PC-9 (cell line): ENCODE measurements around the gene ATXN3L. TPM values are rescaled to one million over a fixed set of nuclear protein-coding genes. Genes with fewer than 3 reads are reported as not detected.

Experiments used
- BruUV-seq: library from RNA; stranded (reverse); fragments of 400-500 nt; replicated peaks from 2 replicates; lab custom pipeline; 2021; lab: Mats Ljungman, UMichigan
- CTCF ChIA-PET: fragments of 300-600 bp; sonication (Branson Sonifier 250); formaldehyde crosslinking; loops from one replicate; lab custom pipeline; 2022; ENCODE audit warnings: antibody characterized with exemption; lab: Charles Lee
- POLR2A ChIA-PET: fragments of 300-600 bp; sonication (Branson Sonifier 250); formaldehyde crosslinking; loops from one replicate; lab custom pipeline; 2022; ENCODE audit warnings: antibody characterized with exemption; ENCODE audit not compliant: unreplicated experiment; lab: Charles Lee
- DNase-seq, 2 experiments: peaks; one replicate each; pipeline versions ENCODE4 v3.0.0 to v3.0.0-alpha.2; 2015 to 2022; ENCODE audit warnings: mixed read lengths in 1 of 2
- H2AFZ ChIP-seq: fragments of 200-600 bp; sonication (generic); 2 replicates; pipeline ENCODE4 v1.8.1; 2017; ENCODE audit warnings: antibody characterized with exemption
- H3F3A ChIP-seq: fragments of 200-600 bp; sonication (generic); 2 replicates; pipeline ENCODE4 v1.8.1; 2017; ENCODE audit warnings: antibody characterized with exemption, mild to moderate bottlenecking, low read depth; ENCODE audit not compliant: insufficient read depth
- H3K27ac ChIP-seq: fragments of 200-600 bp; sonication (generic); 2 replicates; pipeline ENCODE4 v1.6.1; 2016; ENCODE audit warnings: mixed run types
- H3K27me3 ChIP-seq: fragments of 200-600 bp; sonication (generic); 2 replicates; pipeline ENCODE4 v1.6.1; 2016; ENCODE audit warnings: low read depth, mixed run types; ENCODE audit not compliant: insufficient read depth
- H3K36me3 ChIP-seq: fragments of 200-600 bp; sonication (generic); 2 replicates; pipeline ENCODE4 v1.6.1; 2016; ENCODE audit warnings: low read depth, mixed run types
- H3K4me1 ChIP-seq: fragments of 200-600 bp; sonication (generic); replicated peaks from 2 replicates; pipeline ENCODE4 v1.6.1; 2016; ENCODE audit warnings: mixed run types; ENCODE audit not compliant: insufficient read depth
- H3K4me2 ChIP-seq: fragments of 200-600 bp; sonication (generic); 2 replicates; pipeline ENCODE4 v1.6.1; 2017; ENCODE audit warnings: mixed run types
- H3K4me3 ChIP-seq: fragments of 200-600 bp; sonication (generic); 2 replicates; pipeline ENCODE4 v1.6.1; 2016; ENCODE audit warnings: mixed run types
- H3K79me2 ChIP-seq: fragments of 200-600 bp; sonication (generic); 2 replicates; pipeline ENCODE4 v1.6.1; 2017; ENCODE audit warnings: low read depth, mixed run types
- H3K9me2 ChIP-seq: fragments of 200-600 bp; sonication (generic); 2 replicates; pipeline ENCODE4 v1.8.1; 2017; ENCODE audit warnings: mild to moderate bottlenecking; ENCODE audit not compliant: insufficient read depth
- H3K9me3 ChIP-seq: fragments of 200-600 bp; sonication (generic); 2 replicates; pipeline ENCODE4 v1.8.1; 2016; ENCODE audit warnings: low read depth; ENCODE audit not compliant: insufficient read depth
- H4K20me1 ChIP-seq: fragments of 200-600 bp; sonication (generic); 2 replicates; pipeline ENCODE4 v1.8.1; 2017; ENCODE audit not compliant: insufficient read depth
- EZH2 ChIP-seq: fragments of 200-600 bp; sonication (generic); IDR thresholded peaks from 2 replicates; pipeline ENCODE4 v1.8.0; 2017; ENCODE audit warnings: antibody characterized with exemption, low read depth
- intact Hi-C: fragments of 100-400 bp; cut with micrococcal nuclease; formaldehyde crosslinking; loops from one replicate; pipeline ENCODE4 v1.10.0; 2022; ENCODE audit not compliant: unreplicated experiment
- total RNA-seq: library from RNA; stranded (reverse); gene quantifications from 2 replicates; pipeline ENCODE4 v1.2.3, GENCODE V29; 2021
- TF ChIP-seq, protein P1 (sequence below): fragments of 200-600 bp; sonication (generic); conservative IDR thresholded peaks from 2 replicates; pipeline ENCODE4 v1.6.1; 2017; ENCODE audit warnings: mixed run types, antibody characterized with exemption, mild to moderate bottlenecking, moderate library complexity

The ATXN3L gene
- total RNA-seq, 1 experiment from 2014 or later, result not detected

DNA sequence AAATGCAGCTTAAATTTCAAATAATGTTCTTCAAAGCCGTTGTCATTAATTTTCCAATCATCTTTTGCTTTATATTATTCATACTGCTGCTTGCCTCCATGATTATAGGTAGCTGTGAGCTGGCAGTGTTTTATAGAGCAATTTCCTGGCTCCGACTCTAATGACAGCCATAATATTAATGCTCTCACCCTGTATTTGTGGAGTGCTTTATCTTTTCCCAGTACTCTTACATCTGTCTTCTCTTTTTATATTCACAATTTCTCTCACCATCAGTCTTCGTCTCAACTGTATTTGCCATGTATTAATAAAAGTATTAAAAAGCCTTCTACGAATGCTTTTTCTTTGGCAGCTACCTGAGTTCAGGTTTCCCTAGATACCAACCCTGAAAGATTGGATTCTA is 21.0 kb downstream of the ATXN3L start:
- CTCF ChIA-PET, result no interaction called here
- H2AFZ ChIP-seq, result no peak overlapping the region
- no peak overlapping the region for H3K27ac ChIP-seq
- no peak overlapping the region for H3K4me2 ChIP-seq
- POLR2A ChIA-PET, result no interaction called here
- H3K9me3 ChIP-seq, result peaks cover 2% of the 10 kb centered on the region; the same call in 1 of the 2 replicates
- no peaks in the 10 kb centered on the region for H3K27me3 ChIP-seq
- no TSS peak for BruUV-seq
- H3K4me1 ChIP-seq, result no peaks in the 10 kb centered on the region
- no peaks in the 10 kb centered on the region for H3K36me3 ChIP-seq
- no peaks in the 10 kb centered on the region for H3K79me2 ChIP-seq
- no peak for DNase-seq
- H3K9me2 ChIP-seq, result no peaks in the 10 kb centered on the region
- TF ChIP-seq, protein P1, sequence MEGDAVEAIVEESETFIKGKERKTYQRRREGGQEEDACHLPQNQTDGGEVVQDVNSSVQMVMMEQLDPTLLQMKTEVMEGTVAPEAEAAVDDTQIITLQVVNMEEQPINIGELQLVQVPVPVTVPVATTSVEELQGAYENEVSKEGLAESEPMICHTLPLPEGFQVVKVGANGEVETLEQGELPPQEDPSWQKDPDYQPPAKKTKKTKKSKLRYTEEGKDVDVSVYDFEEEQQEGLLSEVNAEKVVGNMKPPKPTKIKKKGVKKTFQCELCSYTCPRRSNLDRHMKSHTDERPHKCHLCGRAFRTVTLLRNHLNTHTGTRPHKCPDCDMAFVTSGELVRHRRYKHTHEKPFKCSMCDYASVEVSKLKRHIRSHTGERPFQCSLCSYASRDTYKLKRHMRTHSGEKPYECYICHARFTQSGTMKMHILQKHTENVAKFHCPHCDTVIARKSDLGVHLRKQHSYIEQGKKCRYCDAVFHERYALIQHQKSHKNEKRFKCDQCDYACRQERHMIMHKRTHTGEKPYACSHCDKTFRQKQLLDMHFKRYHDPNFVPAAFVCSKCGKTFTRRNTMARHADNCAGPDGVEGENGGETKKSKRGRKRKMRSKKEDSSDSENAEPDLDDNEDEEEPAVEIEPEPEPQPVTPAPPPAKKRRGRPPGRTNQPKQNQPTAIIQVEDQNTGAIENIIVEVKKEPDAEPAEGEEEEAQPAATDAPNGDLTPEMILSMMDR, result no peak
- no peak for TF ChIP-seq EZH2
- H3F3A ChIP-seq, result no peaks in the 10 kb centered on the region
- intact Hi-C loops, result no loop called here
- H4K20me1 ChIP-seq, result no peaks in the 10 kb centered on the region
- no peak overlapping the region for H3K4me3 ChIP-seq

DNA sequence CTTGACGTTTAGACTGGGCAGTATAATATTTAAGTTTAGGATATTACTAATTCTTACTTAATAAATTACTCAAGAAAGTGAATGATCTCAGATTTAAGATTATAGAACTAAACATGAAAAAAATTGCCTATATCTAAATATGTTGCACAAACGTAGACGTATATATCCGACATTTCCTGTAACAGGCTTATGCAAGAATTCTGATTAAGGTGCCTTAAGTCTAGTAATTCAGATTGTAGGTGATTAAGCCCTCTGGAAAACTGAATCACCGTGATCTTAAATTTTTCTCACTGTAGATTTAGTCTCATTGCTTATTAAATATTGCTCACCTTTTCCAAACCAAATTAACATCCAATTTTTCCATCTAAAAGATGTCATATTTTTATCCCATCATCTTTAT is 24.0 kb downstream of the ATXN3L start:
- Histone ChIP-seq H2AFZ (no peak overlapping the region), H3K4me2 (no peak overlapping the region), H3K9me3 (no peaks in the 10 kb centered on the region), H3K9me2 (no peaks in the 10 kb centered on the region), H4K20me1 (no peaks in the 10 kb centered on the region), H3K27ac (no peak overlapping the region), H3K79me2 (no peaks in the 10 kb centered on the region), H3K4me1 (no peaks in the 10 kb centered on the region), H3F3A (no peaks in the 10 kb centered on the region), H3K36me3 (no peaks in the 10 kb centered on the region), H3K27me3 (no peaks in the 10 kb centered on the region), H3K4me3 (no peak overlapping the region)
- ChIA-PET CTCF (no interaction called here), POLR2A (no interaction called here)
- BruUV-seq, result no TSS peak
- DNase-seq, result no peak
- TF ChIP-seq, protein P1, result no peak
- TF ChIP-seq EZH2, result no peak
- intact Hi-C loops, result no loop called here

DNA sequence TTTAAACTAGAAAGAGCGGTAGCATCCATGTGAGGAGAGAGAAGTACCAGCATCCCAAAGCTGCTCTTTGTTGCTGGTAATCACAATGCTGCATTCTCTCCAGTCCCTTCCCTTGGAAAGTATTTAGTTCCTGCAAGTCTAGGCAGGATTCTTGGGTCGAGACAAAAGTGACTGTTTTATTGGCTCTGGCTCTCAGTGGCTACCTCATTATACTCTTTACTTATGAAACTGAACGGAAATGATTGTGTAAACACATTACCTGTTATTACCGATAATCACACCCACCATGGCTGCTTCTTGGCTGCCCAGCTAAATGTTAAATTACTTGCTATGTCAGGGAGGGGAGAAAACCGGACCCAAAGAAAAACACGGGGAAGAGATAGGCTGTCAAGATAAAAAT is 26.2 kb downstream of the ATXN3L start:
- no peaks in the 10 kb centered on the region for H3F3A ChIP-seq
- no peaks in the 10 kb centered on the region for H3K9me2 ChIP-seq
- ChIA-PET CTCF (no interaction called here), POLR2A (no interaction called here)
- H3K36me3 ChIP-seq, result no peaks in the 10 kb centered on the region
- H3K4me1 ChIP-seq, result no peaks in the 10 kb centered on the region
- H4K20me1 ChIP-seq, result no peaks in the 10 kb centered on the region
- no peak for DNase-seq
- H2AFZ ChIP-seq, result no peak overlapping the region
- no peak overlapping the region for H3K27ac ChIP-seq
- TF ChIP-seq, protein P1, result no peak
- no peak for TF ChIP-seq EZH2
- intact Hi-C loops, result no loop called here
- H3K27me3 ChIP-seq, result no peaks in the 10 kb centered on the region
- H3K79me2 ChIP-seq, result no peaks in the 10 kb centered on the region
- BruUV-seq, result no TSS peak
- no peaks in the 10 kb centered on the region for H3K9me3 ChIP-seq
- no peak overlapping the region for H3K4me3 ChIP-seq
- H3K4me2 ChIP-seq, result no peak overlapping the region
